IMR-90 (cell line): ENCODE measurements around the gene ARF1. TPM values are rescaled to one million over a fixed set of nuclear protein-coding genes. Genes with fewer than 3 reads are reported as not detected.

Experiments
- ATAC-seq: fragments of 200-7000 bp; cut with Tn5 transposase; 2 replicates; pipeline ENCODE4 v1.9.1; 2020; ENCODE audit warnings: low read depth, mild to moderate bottlenecking, moderate library complexity
- BruUV-seq: library from RNA; stranded (reverse); fragments of 400-500 nt; replicated peaks from 2 replicates; lab custom pipeline; 2021; lab: Mats Ljungman, UMichigan
- CTCF ChIA-PET: fragments of 300-600 bp; formaldehyde crosslinking; extraction: SDS; loops from one replicate; lab custom pipeline; 2021; ENCODE audit warnings: antibody characterized with exemption; lab: Yijun Ruan, JAX
- POLR2A ChIA-PET: fragments of 300-600 bp; sonication (Branson Sonifier 250); formaldehyde crosslinking; loops from one replicate; lab custom pipeline; 2022; ENCODE audit warnings: antibody characterized with exemption; ENCODE audit not compliant: unreplicated experiment; lab: Charles Lee
- DNase-seq: peaks from one replicate; pipeline ENCODE4 v3.0.0; 2013
- H2AFZ ChIP-seq: replicated peaks from 2 replicates; pipeline ENCODE3; 2013; ENCODE audit warnings: low read length, mild to moderate bottlenecking; ENCODE audit not compliant: poor library complexity
- H2AK5ac ChIP-seq: 2 replicates; pipeline ENCODE4 v1.6.1; 2013; ENCODE audit warnings: low read depth, low read length, inconsistent platforms
- H2AK9ac ChIP-seq: replicated peaks from 2 replicates; pipeline ENCODE3; 2013; ENCODE audit warnings: mild to moderate bottlenecking, low read depth, low read length, moderate library complexity; ENCODE audit not compliant: poor library complexity
- H2BK120ac ChIP-seq: 2 replicates; pipeline ENCODE4 v1.6.1; 2013; ENCODE audit warnings: low read depth, low read length, inconsistent platforms
- H2BK15ac ChIP-seq: 3 replicates; pipeline ENCODE4 v1.6.1; 2013; ENCODE audit warnings: low read depth, low read length, inconsistent platforms
- H2BK20ac ChIP-seq: 2 replicates; pipeline ENCODE4 v1.6.1; 2013; ENCODE audit warnings: low read depth, mild to moderate bottlenecking, inconsistent platforms, low read length, moderate library complexity
- H2BK5ac ChIP-seq: 2 replicates; pipeline ENCODE4 v1.6.1; 2013; ENCODE audit warnings: mild to moderate bottlenecking, low read depth, low read length, inconsistent platforms; ENCODE audit not compliant: poor library complexity, severe bottlenecking
- H3K14ac ChIP-seq: replicated peaks from 2 replicates; pipeline ENCODE4 v1.6.1; 2013; ENCODE audit warnings: low read depth, low read length, inconsistent platforms
- H3K18ac ChIP-seq: 2 replicates; pipeline ENCODE4 v1.6.1; 2013; ENCODE audit warnings: low read depth, low read length, control low read depth
- H3K23ac ChIP-seq: 2 replicates; pipeline ENCODE4 v1.6.1; 2013; ENCODE audit warnings: low read depth, low read length, inconsistent platforms
- H3K27ac ChIP-seq: 2 replicates; pipeline ENCODE4 v1.5.1; 2013; ENCODE audit warnings: mild to moderate bottlenecking, control low read depth, low read length; ENCODE audit not compliant: insufficient read depth
- H3K27me3 ChIP-seq: 2 replicates; pipeline ENCODE4 v1.6.1; 2013; ENCODE audit warnings: low read length; ENCODE audit not compliant: control insufficient read depth, insufficient read depth
- H3K36me3 ChIP-seq: 2 replicates; pipeline ENCODE4 v1.6.1; 2013; ENCODE audit warnings: low read length, mixed read lengths; ENCODE audit not compliant: control insufficient read depth, insufficient read depth
- H3K4ac ChIP-seq: 2 replicates; pipeline ENCODE4 v1.6.1; 2013; ENCODE audit warnings: low read depth, low read length, inconsistent platforms
- H3K4me1 ChIP-seq: 2 replicates; pipeline ENCODE4 v1.6.1; 2013; ENCODE audit warnings: low read length, mixed read lengths; ENCODE audit not compliant: control insufficient read depth, insufficient read depth
- H3K4me2 ChIP-seq: 2 replicates; pipeline ENCODE4 v1.6.1; 2013; ENCODE audit warnings: low read depth, mild to moderate bottlenecking, control low read depth, low read length, moderate library complexity
- H3K4me3 ChIP-seq: 2 replicates; pipeline ENCODE4 v1.5.1; 2013; ENCODE audit warnings: low read depth, mild to moderate bottlenecking, control low read depth, low read length, moderate library complexity; ENCODE audit not compliant: insufficient read depth
- H3K56ac ChIP-seq: 2 replicates; pipeline ENCODE4 v1.6.1; 2013; ENCODE audit warnings: low read length, inconsistent platforms; ENCODE audit not compliant: insufficient read depth; ENCODE audit errors: extremely low read depth
- H3K79me1 ChIP-seq, 2 experiments: 2 replicates each; pipeline ENCODE4 v1.6.1; 2013; ENCODE audit warnings: low read length in 2 of 2, inconsistent platforms in 1 of 2, low read depth in 1 of 2
- H3K9ac ChIP-seq: 2 replicates; pipeline ENCODE4 v1.6.1; 2013; ENCODE audit warnings: low read depth, low read length, control low read depth
- H3K9me1 ChIP-seq: 2 replicates; pipeline ENCODE4 v1.6.1; 2013; ENCODE audit warnings: low read length, inconsistent platforms; ENCODE audit not compliant: insufficient read depth
- H3K9me3 ChIP-seq: 2 replicates; pipeline ENCODE4 v1.6.1; 2013; ENCODE audit warnings: low read length; ENCODE audit not compliant: control insufficient read depth, insufficient read depth
- H4K20me1 ChIP-seq: 2 replicates; pipeline ENCODE4 v1.6.1; 2013; ENCODE audit warnings: low read length, inconsistent platforms; ENCODE audit not compliant: insufficient read depth
- H4K5ac ChIP-seq: 2 replicates; pipeline ENCODE4 v1.6.1; 2013; ENCODE audit warnings: mild to moderate bottlenecking, low read depth, low read length, control low read depth
- H4K8ac ChIP-seq, 2 experiments: 2 replicates each; pipeline ENCODE4 v1.6.1; 2013; ENCODE audit warnings: low read depth in 2 of 2, low read length in 2 of 2, control low read depth in 1 of 2, inconsistent platforms in 1 of 2
- H4K91ac ChIP-seq: 2 replicates; pipeline ENCODE4 v1.6.1; 2013; ENCODE audit warnings: low read depth, low read length, inconsistent platforms; ENCODE audit not compliant: insufficient read depth
- BHLHE40 ChIP-seq: fragments of 150-350 bp; IDR thresholded peaks from 2 replicates; pipeline ENCODE4 v1.6.1; 2016; ENCODE audit warnings: mild to moderate bottlenecking, low read depth, low read length
- CEBPB ChIP-seq: IDR thresholded peaks from 2 replicates; pipeline ENCODE4 v1.6.1; 2012; ENCODE audit warnings: low read depth, low read length, improper control_type of control experiment
- CHD1 ChIP-seq: IDR thresholded peaks from 2 replicates; pipeline ENCODE4 v1.6.1; 2012; ENCODE audit warnings: low read depth, low read length, improper control_type of control experiment
- CTCF ChIP-seq: conservative IDR thresholded peaks from 2 replicates; pipeline ENCODE4 v1.5.1; 2012; ENCODE audit warnings: mild to moderate bottlenecking, low read depth, low read length, improper control_type of control experiment
- ELK1 ChIP-seq: fragments of 150-350 bp; IDR thresholded peaks from 2 replicates; pipeline ENCODE4 v1.6.1; 2016; ENCODE audit warnings: low read depth, mild to moderate bottlenecking, low read length, moderate library complexity, borderline replicate concordance
- FOS ChIP-seq: fragments of 150-350 bp; IDR thresholded peaks from 2 replicates; pipeline ENCODE4 v1.6.1; 2016; ENCODE audit warnings: low read depth, low read length
- MAFK ChIP-seq: IDR thresholded peaks from 2 replicates; pipeline ENCODE4 v1.6.1; 2012; ENCODE audit warnings: low read depth, low read length, improper control_type of control experiment
- MAZ ChIP-seq: IDR thresholded peaks from 2 replicates; pipeline ENCODE4 v1.6.1; 2012; ENCODE audit warnings: low read depth, mild to moderate bottlenecking, low read length, improper control_type of control experiment, moderate library complexity, borderline replicate concordance
- MXI1 ChIP-seq: IDR thresholded peaks from 2 replicates; pipeline ENCODE4 v1.6.1; 2012; ENCODE audit warnings: low read depth, mild to moderate bottlenecking, low read length, moderate library complexity, borderline replicate concordance
- NFE2L2 ChIP-seq: fragments of 150-350 bp; IDR thresholded peaks from 2 replicates; pipeline ENCODE4 v1.6.1; 2016; ENCODE audit warnings: low read depth, mild to moderate bottlenecking, low read length
- POLR2A ChIP-seq: IDR thresholded peaks from 2 replicates; pipeline ENCODE4 v1.6.1; 2012; ENCODE audit warnings: mild to moderate bottlenecking, low read depth, low read length
- RCOR1 ChIP-seq: IDR thresholded peaks from 2 replicates; pipeline ENCODE4 v1.6.1; 2012; ENCODE audit warnings: mild to moderate bottlenecking, low read length, improper control_type of control experiment; ENCODE audit not compliant: insufficient replicate concordance
- RFX5 ChIP-seq: IDR thresholded peaks from 2 replicates; pipeline ENCODE4 v1.8.0; 2012; ENCODE audit warnings: low read depth, mild to moderate bottlenecking, low read length, moderate library complexity
- SMC3 ChIP-seq: fragments of 150-350 bp; IDR thresholded peaks from 2 replicates; pipeline ENCODE4 v1.6.1; 2016; ENCODE audit warnings: low read depth, mild to moderate bottlenecking, antibody characterized with exemption, low read length, moderate library complexity
- USF2 ChIP-seq: fragments of 150-350 bp; IDR thresholded peaks from 2 replicates; pipeline ENCODE4 v1.6.1; 2017; ENCODE audit warnings: mild to moderate bottlenecking, antibody characterized with exemption, low read length, low read depth
- WGBS, 2 experiments: methylation state at CpG; one replicate each; pipeline versions ENCODE4 v1.1.5 to v1.1.7; 2013; ENCODE audit warnings: missing lambda C conversion rate in 2 of 2; ENCODE audit not compliant: insufficient read length in 1 of 2; ENCODE audit errors: extremely low coverage in 2 of 2; 5-methylcytosine and 5-hydroxymethylcytosine counted together
- dilution Hi-C: fragments of 300-500 bp; cut with HindIII; formaldehyde crosslinking; loops from one replicate; pipeline ENCODE4 v1.14.3; 2018; ENCODE audit warnings: low sequenced_read_pairs; ENCODE audit not compliant: unreplicated experiment
- in situ Hi-C: fragments of 300-500 bp; cut with MboI; formaldehyde crosslinking; loops from 3 replicates; pipeline ENCODE4 v1.14.3; 2019; ENCODE audit warnings: low sequenced_read_pairs, inconsistent platforms, mixed read lengths
- intact Hi-C: fragments of 100-400 bp; cut with micrococcal nuclease; formaldehyde crosslinking; loops from 2 replicates; pipeline ENCODE4 v1.10.0; 2022
- polyA plus RNA-seq, 3 experiments: library from polyadenylated mRNA; depleted of rRNA; stranded (reverse); fragments of >200 nt; gene quantifications; 2 replicates each; pipeline ENCODE4 v1.2.3, GENCODE V29; 2012; ENCODE audit warnings: low replicate concordance in 1 of 3
- total RNA-seq: library from RNA; depleted of rRNA; stranded (reverse); fragments of >200 nt; gene quantifications from 2 replicates; pipeline ENCODE4 v1.2.3, GENCODE V29; 2012

The ARF1 gene
- total and polyA plus RNA-seq, 2 of the 4 experiments (the other 2 are of a cell fraction), result 330 to 1,100 TPM

GRCh38 chr1:228059634-228060457 is 22.7 kb upstream of the ARF1 start:
- Histone ChIP-seq H2BK120ac (no peak overlapping the region), H3K4me1 (peaks cover 2% of the 10 kb centered on the region; the same call in 1 of the 2 replicates), H3K23ac (no peak overlapping the region), H3K36me3 (no peaks in the 10 kb centered on the region), H3K4me2 (peak overlapping the region; percentile 53; the same call in 1 of the 2 replicates), H4K91ac (no peak overlapping the region), H2AK5ac (no peak overlapping the region), H3K18ac (no peak overlapping the region), H3K27me3 (peaks cover 38% of the 10 kb centered on the region), H2BK20ac (no peak overlapping the region), H2AFZ (peak overlapping the region; percentile 69), H2AK9ac (peak overlapping the region; percentile 65), H3K27ac (no peak overlapping the region), H3K4me3 (no peak overlapping the region; the same call in 1 of the 2 replicates), H3K9me1 (no peaks in the 10 kb centered on the region), H3K79me1 (no peaks in the 10 kb centered on the region), H2BK15ac (no peak overlapping the region), H2BK5ac (no peak overlapping the region), H4K5ac (no peak overlapping the region), H3K9ac (no peak overlapping the region), H3K56ac (no peak overlapping the region), H3K14ac (no peak overlapping the region), H3K4ac (no peak overlapping the region), H3K9me3 (peaks cover 13% of the 10 kb centered on the region; the same call in 1 of the 2 replicates), H4K20me1 (no peaks in the 10 kb centered on the region), H4K8ac (no peak overlapping the region)
- CTCF ChIA-PET, result no interaction called here
- no TSS peak for BruUV-seq
- dilution Hi-C loops, result no loop called here
- ATAC-seq, result peak; percentile 55
- intact Hi-C loops, result no loop called here
- DNase-seq, result no peak
- WGBS, 2 experiments, result 0% methylated on average over 7 of the region's 33 CpGs; no CpG with 5 or more reads in 1 of the 2 experiments
- in situ Hi-C loops, result no loop called here
- POLR2A ChIA-PET, result no interaction called here
- TF ChIP-seq POLR2A (no peak), CHD1 (no peak), USF2 (no peak), MXI1 (no peak), ELK1 (no peak), CTCF (no peak), SMC3 (no peak), NFE2L2 (no peak), MAZ (no peak), RFX5 (no peak), CEBPB (no peak), MAFK (no peak), FOS (no peak), RCOR1 (no peak), BHLHE40 (no peak)
